Upper lobe of left lung (tissue), 4 donors: Measurements from ENCODE around the gene PPIL6.

Experiments
- CTCF ChIP-seq, 6 experiments: fragments of 450-650 bp in 4 of 6; fragments of 200-600 bp in 2 of 6; sonication (generic) in 2 of 6; IDR thresholded peaks; one replicate each; pipeline ENCODE4 v1.5.1; 2016 to 2019; ENCODE audit warnings: antibody characterized with exemption in 6 of 6
- POLR2AphosphoS5 ChIP-seq, 2 donors: sonication (generic); formaldehyde crosslinking; IDR thresholded peaks; one replicate each; pipeline ENCODE4 v1.5.1; 2017; ENCODE audit warnings: antibody characterized with exemption in 2 of 2

GRCh38 chr6:109457562-109457996, 17.2 kb upstream of the PPIL6 start:
- TF ChIP-seq CTCF (IDR thresholded peaks at IDR 0.05) (no peak), POLR2AphosphoS5 (IDR thresholded peaks at IDR 0.05) (no peak)
